Fibroblast of lung (primary cell): ENCODE measurements around the gene TBCB. TPM values are rescaled to one million over a fixed set of nuclear protein-coding genes. Genes with fewer than 3 reads are reported as not detected.
A peak's percentile ranks its signal among the peaks of the same experiment; 100 is the strongest.

ENCODE experiments used
- DNase-seq, 2 donors: peaks; one replicate each; pipeline versions ENCODE4 v3.0.0 to v3.0.0-alpha.2; 2010; ENCODE audit warnings: low read depth in 2 of 2
- H2AFZ ChIP-seq: 2 replicates; pipeline ENCODE4 v1.5.1; 2012; ENCODE audit warnings: low read length, control low read depth, inconsistent platforms
- H3K27ac ChIP-seq: 2 replicates; pipeline ENCODE4 v1.5.1; 2011; ENCODE audit warnings: low read length, control low read depth; ENCODE audit not compliant: insufficient read depth
- H3K27me3 ChIP-seq: 2 replicates; pipeline ENCODE4 v1.5.1; 2011; ENCODE audit warnings: mild to moderate bottlenecking, low read length; ENCODE audit not compliant: control insufficient read depth, insufficient read depth
- H3K36me3 ChIP-seq: 2 replicates; pipeline ENCODE4 v1.5.1; 2011; ENCODE audit warnings: low read length; ENCODE audit not compliant: control insufficient read depth, insufficient read depth
- H3K4me1 ChIP-seq: 2 replicates; pipeline ENCODE4 v1.5.1; 2011; ENCODE audit warnings: low read length; ENCODE audit not compliant: control insufficient read depth, insufficient read depth; ENCODE audit errors: extremely low read depth
- H3K4me2 ChIP-seq: 2 replicates; pipeline ENCODE4 v1.5.1; 2011; ENCODE audit warnings: low read length, control low read depth; ENCODE audit not compliant: insufficient read depth; ENCODE audit errors: extremely low read depth
- H3K4me3 ChIP-seq, 4 experiments: fragments of 200-600 bp in 1 of 4; sonication (generic) in 1 of 4; replicated peaks in 1 of 4; 2 replicates each; pipeline ENCODE4 v1.5.1; 2011 to 2016; ENCODE audit warnings: low read length in 4 of 4, low read depth in 3 of 4, mild to moderate bottlenecking in 3 of 4, control low read depth in 2 of 4, inconsistent platforms in 1 of 4, mixed read lengths in 1 of 4; ENCODE audit not compliant: insufficient read depth in 1 of 4; ENCODE audit errors: control extremely low read depth in 1 of 4
- H3K79me2 ChIP-seq: 2 replicates; pipeline ENCODE4 v1.5.1; 2012; ENCODE audit warnings: mild to moderate bottlenecking, low read length, inconsistent platforms; ENCODE audit not compliant: control insufficient read depth, insufficient read depth
- H3K9ac ChIP-seq: 2 replicates; pipeline ENCODE4 v1.5.1; 2011; ENCODE audit warnings: mild to moderate bottlenecking, low read length, control low read depth; ENCODE audit not compliant: insufficient read depth
- H3K9me3 ChIP-seq: 2 replicates; pipeline ENCODE4 v1.5.1; 2012; ENCODE audit warnings: low read depth, low read length; ENCODE audit not compliant: control insufficient read depth, insufficient read depth
- H4K20me1 ChIP-seq: 2 replicates; pipeline ENCODE4 v1.5.1; 2011; ENCODE audit warnings: low read length; ENCODE audit not compliant: control insufficient read depth, insufficient read depth; ENCODE audit errors: extremely low read depth
- CTCF ChIP-seq, 2 donors: IDR thresholded peaks in 1 of 2; conservative IDR thresholded peaks in 1 of 2; 1 replicate in 1 of 2; 2 replicates in 1 of 2; pipeline ENCODE4 v1.5.1; 2011 to 2012; ENCODE audit warnings: low read length in 2 of 2, control low read depth in 1 of 2, inconsistent platforms in 1 of 2, low read depth in 1 of 2, mild to moderate bottlenecking in 1 of 2
- EZH2 ChIP-seq: IDR thresholded peaks from 2 replicates; pipeline ENCODE4 v1.5.1; 2012; ENCODE audit warnings: low read length, control low read depth, mild to moderate bottlenecking; ENCODE audit errors: missing control alignments
- polyA plus RNA-seq, 2 donors: library from polyadenylated mRNA; depleted of rRNA in 1 of 2; stranded (reverse) in 1 of 2; unstranded in 1 of 2; fragments of >200 nt; gene quantifications; 2 replicates each; pipeline ENCODE4 v1.2.1, GENCODE V29; 2011 to 2012; ENCODE audit warnings: missing spikeins in 1 of 2
- total RNA-seq: library from RNA; depleted of rRNA; stranded (reverse); fragments of >200 nt; gene quantifications from 2 replicates; pipeline ENCODE4 v1.2.1, GENCODE V29; 2014

Gene TBCB
- total and polyA plus RNA-seq, 2 donors (not counting 1 experiment from before 2014, with no cell fraction given) = 194 to 249 TPM

- DNase-seq = peak; percentile 100
- Histone ChIP-seq H3K9ac (peak within 1 kb of the TSS; percentile 87), H2AFZ (peak within 1 kb of the TSS; percentile 89), H3K36me3 (peaks cover 15% of the 10 kb centered on the region), H3K27ac (peak within 1 kb of the TSS; percentile 96), H3K9me3 (no peaks in the 10 kb centered on the region), H3K27me3 (no peaks in the 10 kb centered on the region), H3K4me3 (peak within 1 kb of the TSS; percentile 71 to 90 (median 82)), H3K79me2 (peaks cover 21% of the 10 kb centered on the region), H3K4me2 (peak within 1 kb of the TSS; percentile 100), H3K4me1 (peaks cover 10% of the 10 kb centered on the region), H4K20me1 (no peaks in the 10 kb centered on the region)
- no peak for TF ChIP-seq CTCF (conservative IDR thresholded peaks at IDR 0.05 in 1 of 2, IDR thresholded peaks at IDR 0.05 in 1 of 2; ENCODE audit: low read depth in 1 of 2, low read length in 2 of 2)
- no peak for TF ChIP-seq EZH2
Measured at GRCh38 chr19:36114721-36115452, 381 bp upstream of the TBCB start, which contains the start of gene POLR2I. POLR2I (minus strand) TSS chr19:36114875; CDS start chr19:36114856, 19 bp downstream.

DNA sequence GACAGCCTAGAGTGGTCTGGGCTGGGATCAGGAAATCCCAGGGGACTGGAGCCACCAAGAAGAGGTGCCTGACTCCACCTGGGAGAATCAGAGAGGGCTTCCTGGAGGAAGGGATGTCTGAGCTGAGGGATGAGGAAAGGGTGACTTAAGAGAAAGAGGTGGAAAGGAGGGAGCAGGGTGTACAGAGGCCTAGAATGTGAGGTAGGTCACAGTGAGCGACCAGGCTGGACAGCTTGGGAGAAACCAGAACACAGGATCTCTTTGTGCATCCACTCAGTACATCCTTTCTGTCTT, 1.0 kb downstream of the TBCB start:
- Histone ChIP-seq H3K79me2 (peaks cover 21% of the 10 kb centered on the region), H3K9ac (peak overlapping the region; percentile 60), H3K4me1 (peaks cover 10% of the 10 kb centered on the region), H3K27ac (peak overlapping the region; percentile 73), H3K4me3 (peak overlapping the region; percentile 63 to 86 (median 67)), H3K27me3 (no peaks in the 10 kb centered on the region), H2AFZ (no peak overlapping the region), H3K9me3 (no peaks in the 10 kb centered on the region), H4K20me1 (no peaks in the 10 kb centered on the region), H3K36me3 (peaks cover 19% of the 10 kb centered on the region), H3K4me2 (peak overlapping the region; percentile 95)
- DNase-seq = no peak
- TF ChIP-seq CTCF (conservative IDR thresholded peaks at IDR 0.05 in 1 of 2, IDR thresholded peaks at IDR 0.05 in 1 of 2; ENCODE audit: low read depth in 1 of 2, low read length in 2 of 2) = no peak

DNA sequence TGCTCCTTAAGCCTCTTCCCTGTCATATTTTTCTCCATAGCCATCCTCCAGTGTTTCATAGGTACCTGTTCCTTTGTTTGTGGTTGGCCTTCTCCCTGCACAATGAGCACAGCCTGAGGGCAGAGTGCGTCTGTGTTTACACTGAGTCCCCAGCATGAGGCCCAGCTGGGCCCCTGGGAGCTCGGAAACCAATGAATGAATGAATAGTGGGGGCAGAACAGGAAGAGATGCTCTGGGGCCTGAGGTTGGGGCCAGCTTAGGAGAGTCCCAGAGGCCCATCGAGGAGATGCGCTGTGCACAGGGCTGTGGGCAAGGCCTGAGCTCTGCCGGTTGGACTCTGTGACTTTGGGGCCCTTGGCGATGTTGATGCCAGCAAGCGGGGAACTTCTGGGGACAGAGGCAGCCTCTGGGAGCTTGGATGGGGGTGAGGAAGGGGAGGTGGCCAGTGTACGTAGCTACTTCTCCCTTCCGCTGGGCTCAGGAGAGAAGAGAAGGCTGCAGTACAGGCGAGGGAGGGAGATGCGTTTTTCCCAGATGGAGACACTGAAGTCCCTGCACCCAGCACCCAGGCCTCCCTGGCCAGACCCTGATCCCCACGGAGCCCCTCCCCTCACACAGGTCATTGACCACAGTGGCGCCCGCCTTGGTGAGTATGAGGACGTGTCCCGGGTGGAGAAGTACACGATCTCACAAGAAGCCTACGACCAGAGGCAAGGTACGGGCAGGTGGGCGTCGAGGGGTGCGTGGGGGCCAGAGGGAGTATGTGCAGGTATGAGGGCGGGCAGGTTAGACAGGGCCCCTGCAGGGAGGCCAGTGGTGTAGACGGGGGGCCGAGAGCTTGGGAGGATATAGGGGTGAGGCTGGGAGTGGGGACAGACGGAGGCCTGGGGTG, 5.1 kb downstream of the TBCB start:
- TF ChIP-seq CTCF (conservative IDR thresholded peaks at IDR 0.05 in 1 of 2, IDR thresholded peaks at IDR 0.05 in 1 of 2; ENCODE audit: low read depth in 1 of 2, low read length in 2 of 2) (no peak), EZH2 (no peak)
- peaks cover 18% of the 10 kb centered on the region for H3K36me3 ChIP-seq
- no peaks in the 10 kb centered on the region for H3K9me3 ChIP-seq
- H4K20me1 ChIP-seq = no peaks in the 10 kb centered on the region
- H3K9ac ChIP-seq = no peak overlapping the region
- H3K79me2 ChIP-seq = peaks cover 12% of the 10 kb centered on the region
- peaks cover 5% of the 10 kb centered on the region for H3K4me1 ChIP-seq
- no peak overlapping the region for H3K27ac ChIP-seq
- H2AFZ ChIP-seq = no peak overlapping the region
- DNase-seq = no peak
- H3K4me2 ChIP-seq = no peak overlapping the region
- H3K27me3 ChIP-seq = no peaks in the 10 kb centered on the region
- no peak overlapping the region for H3K4me3 ChIP-seq
